Left hindlimb (tissue), 1 donor: ENCODE results near the gene SYMPK.
"Not testable (repeated sequence)": the region's sequence is repeated elsewhere in the genome, so short reads cannot be mapped to it uniquely, and the experiment has no call there.

Source experiments
- DNase-seq: peaks from one replicate; pipeline ENCODE4 v3.0.0-alpha.2; 2018

SYMPK gene

DNA sequence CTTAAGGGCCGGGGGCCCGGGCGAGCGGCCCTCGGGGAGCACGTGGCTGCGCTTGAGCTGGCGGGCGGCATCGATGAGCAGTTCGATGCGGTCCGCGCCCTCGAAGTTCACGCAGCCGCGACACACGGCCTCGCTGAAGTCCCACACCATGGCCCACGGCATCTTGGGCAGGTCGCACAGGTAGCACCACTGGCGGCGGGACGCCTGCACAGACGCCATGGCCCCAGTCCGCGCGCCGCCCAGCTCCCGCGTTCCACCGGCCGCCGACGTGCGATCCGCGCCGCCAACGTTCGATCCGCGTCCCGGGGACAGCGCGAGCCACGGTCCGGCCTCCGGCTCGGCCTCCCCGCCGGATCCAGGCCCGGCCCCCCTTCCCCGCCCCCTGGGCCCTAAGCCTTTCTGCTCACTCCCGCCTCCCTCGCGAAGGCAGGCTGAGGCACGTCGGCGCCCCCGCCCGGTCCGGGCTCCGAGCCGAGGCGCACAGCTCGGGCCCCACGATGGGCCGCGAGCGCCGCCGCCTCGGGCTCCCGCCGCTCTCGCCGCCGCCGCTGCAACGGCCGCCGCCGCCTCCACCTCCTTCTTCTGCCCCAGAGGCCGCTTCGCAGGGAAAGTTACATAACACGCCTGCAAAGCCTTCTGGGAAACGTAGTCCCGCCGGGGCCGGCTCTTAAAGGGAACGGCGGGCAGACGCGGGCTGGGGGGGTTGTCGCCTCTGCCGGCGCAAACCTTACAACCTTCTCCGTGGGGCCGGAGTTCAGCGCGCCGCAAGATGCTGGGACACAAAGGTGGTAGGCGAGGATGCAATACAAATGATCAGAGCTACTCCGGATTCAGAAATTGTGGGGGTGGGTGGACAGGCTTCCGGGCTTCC is 22.8 kb upstream of the SYMPK start, which contains the start of gene IRF2BP1:
IRF2BP1 (minus strand) TSS at position 586 of the 871 bp plus-strand sequence; CDS start at position 219, 367 bp downstream.
- DNase-seq, result peak; percentile 95

DNA sequence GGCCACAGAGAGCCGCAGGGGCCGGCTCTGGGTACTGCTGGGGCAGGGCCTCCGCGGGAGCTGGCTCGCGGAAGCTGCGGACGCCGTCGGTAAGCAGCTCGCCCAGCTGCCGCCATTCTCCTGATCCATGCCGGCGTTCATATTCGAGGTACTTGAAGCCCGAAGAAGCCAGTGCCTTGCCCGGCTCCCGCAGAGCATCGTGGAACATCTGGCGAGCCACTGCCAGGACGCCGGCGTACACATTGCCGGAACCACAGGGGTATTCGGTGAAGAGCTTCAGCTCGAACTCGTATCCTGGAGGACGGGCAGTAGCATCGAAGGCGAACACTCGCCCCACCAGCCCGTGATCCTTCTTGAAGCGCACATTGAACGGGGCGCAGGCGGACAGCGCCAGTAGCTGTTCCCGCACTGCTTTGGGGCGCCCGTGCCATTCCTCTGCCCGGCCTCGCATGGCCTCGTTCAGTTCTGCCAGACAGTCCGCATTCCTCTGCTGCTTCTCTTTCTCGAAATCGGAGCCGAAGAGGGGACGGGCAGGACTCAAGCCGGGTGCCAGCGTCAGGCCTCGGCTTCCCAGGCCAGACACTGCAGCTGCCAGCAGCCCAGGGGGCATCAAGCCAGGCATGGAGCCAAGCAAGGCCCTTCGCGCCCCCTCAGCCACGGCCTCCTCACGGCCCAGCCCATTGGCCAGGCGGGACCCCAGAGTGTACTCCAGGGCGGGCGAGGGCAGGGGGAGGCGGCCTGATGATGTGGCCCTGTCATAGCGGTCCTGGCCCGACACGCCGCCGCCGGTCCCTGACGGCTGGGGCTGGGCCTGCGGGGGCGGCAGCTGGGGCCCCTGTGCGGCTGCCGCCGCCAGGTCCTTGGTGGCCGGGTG is 22.0 kb upstream of the SYMPK start:
- DNase-seq, result no peak

- no peak for DNase-seq
These were observed 21.1 kb upstream of the SYMPK start for GRCh38 chr19:45883881-45884681.

- no peak for DNase-seq
These were observed 20.6 kb upstream of the SYMPK start for GRCh38 chr19:45883586-45883880.

GRCh38 chr19:45882652-45883585 is 20.0 kb upstream of the SYMPK start:
- peak; percentile 87 for DNase-seq

DNA sequence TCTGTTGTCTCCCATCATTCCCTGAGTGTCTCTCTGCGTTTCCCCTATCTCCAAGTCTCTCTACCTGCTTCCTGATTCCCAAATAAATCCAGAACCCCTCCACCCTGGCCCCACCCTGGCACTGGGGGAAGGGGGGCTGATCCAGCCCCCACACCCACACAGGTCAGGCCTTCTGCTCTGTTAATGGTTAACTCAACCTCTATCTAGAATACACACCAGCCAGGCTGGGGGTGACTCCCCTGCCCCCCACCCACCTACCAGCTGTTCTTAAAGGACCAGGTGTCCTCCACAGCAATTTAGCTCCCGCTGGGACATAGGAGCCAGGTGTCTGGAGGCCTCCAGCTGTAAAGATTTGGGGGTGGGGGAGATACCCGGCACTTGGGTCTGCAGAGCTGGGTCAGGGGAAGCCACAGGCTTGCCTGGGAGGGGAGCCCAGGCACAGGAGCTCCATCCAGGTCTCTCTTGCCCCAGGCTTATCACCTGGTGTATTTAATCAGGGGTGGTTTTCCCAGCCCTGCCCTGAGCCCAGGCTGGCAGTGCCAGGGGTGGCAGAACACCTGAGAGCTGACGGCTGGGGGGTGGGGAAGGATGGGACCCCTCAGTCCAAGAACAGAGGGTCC is 19.1 kb upstream of the SYMPK start:
- DNase-seq, result no peak

DNA sequence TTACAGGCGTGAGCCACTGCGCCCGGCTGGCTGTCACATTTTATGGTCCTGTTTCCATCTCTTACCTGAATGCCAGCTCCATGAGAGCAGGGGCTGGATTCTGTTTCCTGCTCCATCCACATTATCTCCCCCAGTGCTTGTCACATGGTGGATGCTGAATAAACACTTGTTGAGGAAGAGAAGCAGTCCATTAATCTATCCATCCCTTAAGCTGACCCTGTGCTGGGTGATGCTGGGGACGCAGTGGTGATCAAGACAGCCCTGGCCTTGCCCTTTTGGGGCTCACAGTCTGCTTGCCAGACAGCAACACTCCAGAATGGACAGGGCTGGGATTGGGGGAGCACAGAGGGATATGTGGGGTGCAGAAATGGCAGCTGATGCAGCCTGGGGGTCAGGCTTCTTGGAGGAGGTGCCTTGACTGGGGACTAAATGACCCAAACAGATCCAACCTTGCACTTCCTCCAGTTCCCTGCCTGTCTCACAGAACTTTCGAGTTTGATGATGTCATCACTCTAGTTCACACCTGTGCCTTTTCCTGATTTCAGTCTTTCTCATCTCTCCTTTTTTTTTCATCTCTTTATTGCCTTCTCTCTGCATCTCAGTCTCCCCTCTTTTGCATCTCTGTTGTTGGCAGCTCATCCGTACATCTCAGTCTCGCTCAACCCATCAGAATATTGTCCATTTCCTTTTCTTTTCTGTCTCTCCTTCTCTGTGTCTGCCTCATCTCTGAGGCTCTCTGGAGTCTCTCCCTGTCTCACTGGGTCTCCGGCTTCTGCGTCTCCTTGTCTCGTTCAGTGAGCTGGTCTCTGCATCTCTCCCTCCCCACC is 18.3 kb upstream of the SYMPK start:
- DNase-seq, result no peak

DNA sequence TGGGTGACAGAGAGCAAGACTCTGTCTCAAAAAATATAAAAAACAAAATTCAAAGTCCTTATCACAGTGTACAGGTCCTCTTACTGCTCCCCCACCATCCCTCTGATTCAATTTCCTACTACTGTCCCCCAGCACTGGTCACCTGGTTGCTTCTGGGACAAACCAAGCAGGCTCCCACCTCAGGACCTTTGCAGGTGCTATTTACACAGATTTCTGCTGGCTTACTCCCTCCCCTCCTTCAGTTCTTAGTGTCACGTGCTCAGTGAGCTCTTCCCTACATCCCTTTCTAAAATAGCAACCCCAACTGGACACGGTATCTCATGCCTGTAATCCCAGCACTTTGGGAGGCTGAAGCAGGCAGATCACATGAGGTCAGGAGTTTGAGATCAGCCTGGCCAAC is 17.0 kb upstream of the SYMPK start:
- DNase-seq, result no peak

DNA sequence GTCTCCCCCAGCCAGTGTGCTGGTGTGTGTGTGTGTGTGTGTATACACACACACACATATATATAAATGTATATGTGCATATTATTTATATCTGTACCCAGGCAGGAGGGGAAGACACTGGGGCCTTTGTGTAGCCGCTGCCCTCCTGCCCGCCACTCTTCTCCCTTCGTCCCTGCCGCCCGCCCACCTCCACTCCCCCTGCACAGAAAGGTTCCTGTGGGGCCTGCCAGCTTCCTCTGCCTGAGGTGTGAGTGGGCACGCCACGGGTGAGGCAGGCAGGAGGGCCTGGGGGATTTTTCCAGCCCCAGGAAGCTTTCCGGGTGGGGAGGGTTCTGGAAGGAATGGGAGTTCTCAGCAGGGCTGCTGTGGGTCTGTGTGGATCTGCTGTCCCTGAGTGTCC is 16.1 kb upstream of the SYMPK start:
- DNase-seq, result peak; percentile 73

DNA sequence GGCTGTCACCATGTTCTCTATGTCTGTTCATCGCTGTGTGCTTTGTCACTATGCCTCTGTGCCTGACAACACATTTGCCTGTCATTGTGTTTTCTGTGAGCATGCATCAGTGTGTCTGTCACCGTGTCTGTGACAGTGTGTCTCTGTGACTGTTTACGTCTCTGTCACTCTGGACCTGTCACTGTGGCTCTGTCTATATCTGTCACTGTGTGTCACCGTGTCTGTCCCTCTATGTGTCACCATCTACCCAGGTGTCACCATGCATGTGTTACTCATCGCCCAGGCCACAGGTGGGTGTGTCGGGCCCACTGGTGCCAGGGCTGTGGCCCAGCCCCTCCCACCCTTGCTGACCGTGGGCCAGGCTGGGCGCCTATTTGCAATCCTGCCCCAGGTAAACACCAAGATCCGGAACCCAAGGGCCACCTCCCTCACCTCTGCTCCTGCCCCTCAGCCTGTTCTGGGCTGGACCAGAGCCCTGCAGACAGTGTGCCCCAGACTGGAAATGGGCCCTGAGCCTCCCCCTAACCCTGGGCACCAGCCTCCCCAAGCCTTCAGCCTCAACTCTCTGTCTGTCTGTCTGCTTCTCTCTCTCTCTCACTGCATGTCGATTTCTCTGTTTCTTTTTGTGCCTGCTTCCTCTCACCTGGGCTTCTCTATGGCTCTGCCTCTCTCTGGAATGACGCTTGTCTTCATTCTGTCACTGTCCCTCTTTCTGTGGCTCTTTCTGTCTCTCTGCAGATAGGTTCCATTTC is 15.3 kb upstream of the SYMPK start:
- no peak for DNase-seq

- DNase-seq, result peak; percentile 89
These were observed 13.7 kb upstream of the SYMPK start for GRCh38 chr19:45876411-45877197.

DNA sequence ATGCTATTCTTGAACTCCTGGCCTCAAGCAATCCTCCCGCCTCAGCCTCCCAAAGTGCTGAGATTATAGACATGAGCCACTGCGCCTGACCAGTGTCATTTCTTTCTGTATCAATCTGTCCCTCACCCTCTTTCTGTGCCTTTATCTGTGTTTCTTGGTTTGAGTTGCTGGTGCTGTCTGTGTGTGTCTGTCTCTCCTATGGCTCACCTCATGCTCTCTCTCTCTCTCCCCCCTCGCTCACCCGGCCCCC is 13.1 kb upstream of the SYMPK start:
- no peak for DNase-seq

DNA sequence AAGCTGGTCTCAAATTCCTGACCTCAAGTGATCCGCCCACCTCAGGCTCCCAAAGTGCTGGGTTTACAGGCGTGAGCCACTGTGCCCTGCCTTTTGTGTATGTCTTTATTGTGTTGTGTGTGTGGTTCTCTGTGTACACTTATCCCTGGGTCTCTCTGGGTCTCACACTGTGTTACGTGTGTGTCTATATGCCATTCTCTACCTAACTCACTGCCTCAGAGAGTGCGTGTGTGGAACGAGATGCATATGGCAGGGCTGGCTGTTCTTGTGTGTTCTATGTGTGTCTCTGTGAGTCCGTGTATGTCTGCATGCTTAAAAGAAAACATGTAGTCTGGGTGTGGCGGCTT is 11.6 kb upstream of the SYMPK start:
- no peak for DNase-seq

DNA sequence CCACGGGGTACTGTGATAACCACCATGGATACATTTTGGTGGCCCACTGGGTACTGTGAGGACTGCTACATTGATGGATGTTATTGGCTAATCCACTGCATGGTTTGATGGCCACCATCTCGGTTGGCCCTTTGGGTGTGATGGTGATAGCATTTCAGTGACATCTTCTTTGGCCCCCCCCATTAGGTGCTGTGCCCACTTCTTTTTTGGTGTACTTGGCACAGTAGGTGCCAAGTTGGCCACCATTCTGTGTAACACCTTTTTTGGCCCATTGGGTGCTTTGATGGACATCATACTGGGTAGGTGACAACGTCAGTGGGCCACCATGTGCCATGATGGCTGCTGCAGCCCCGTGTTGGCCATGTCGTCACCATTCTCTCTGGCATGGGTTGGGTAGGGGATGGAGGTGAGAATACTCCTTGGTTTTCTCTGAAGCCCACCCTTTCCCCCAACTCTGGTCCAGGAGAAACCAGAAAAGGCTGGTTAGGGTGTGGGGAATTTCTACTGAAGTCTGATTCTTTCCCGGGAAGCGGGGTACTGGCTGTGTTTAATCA is 10.3 kb upstream of the SYMPK start:
- no peak for DNase-seq

GRCh38 chr19:45872095-45872919 is 9.4 kb upstream of the SYMPK start:
- no peak for DNase-seq

GRCh38 chr19:45870798-45871197 is 7.9 kb upstream of the SYMPK start:
- DNase-seq, result no peak

- DNase-seq, result not testable (repeated sequence)
These were observed 4.3 kb upstream of the SYMPK start for GRCh38 chr19:45867241-45867640.
